OCI-LY1 (cell line): ENCODE results near the gene CNIH2.
A peak's percentile ranks its signal among the peaks of the same experiment; 100 is the strongest.

Experiments used
- H2AFZ ChIP-seq: fragments of 200-600 bp; sonication (generic), shearing (Covaris generic); 2 replicates; pipeline ENCODE4 v1.6.0; 2014; ENCODE audit warnings: antibody characterized with exemption, mild to moderate bottlenecking, low read length
- H3F3A ChIP-seq: fragments of 200-600 bp; sonication (generic), shearing (Covaris generic); 2 replicates; pipeline ENCODE4 v1.6.0; 2014; ENCODE audit warnings: mild to moderate bottlenecking, antibody characterized with exemption, low read length, moderate library complexity; ENCODE audit not compliant: insufficient read depth
- H3K27ac ChIP-seq: fragments of 200-600 bp; sonication (generic); 2 replicates; pipeline ENCODE4 v1.5.1; 2014; ENCODE audit warnings: low read length, mixed run types, mild to moderate bottlenecking, low read depth; ENCODE audit not compliant: poor library complexity, severe bottlenecking
- H3K27me3 ChIP-seq: fragments of 200-600 bp; sonication (generic); 2 replicates; pipeline ENCODE4 v1.6.0; 2014; ENCODE audit warnings: antibody characterized with exemption, mild to moderate bottlenecking, low read length, moderate library complexity; ENCODE audit not compliant: insufficient read depth
- H3K36me3 ChIP-seq: fragments of 200-600 bp; sonication (generic); 2 replicates; pipeline ENCODE4 v1.6.1; 2014; ENCODE audit warnings: mild to moderate bottlenecking, antibody characterized with exemption, low read length, moderate library complexity, mixed read lengths; ENCODE audit not compliant: insufficient read depth
- H3K4me1 ChIP-seq: fragments of 200-600 bp; sonication (generic); 2 replicates; pipeline ENCODE4 v1.5.1; 2014; ENCODE audit warnings: mild to moderate bottlenecking, low read length, moderate library complexity; ENCODE audit not compliant: insufficient read depth, severe bottlenecking
- H3K4me2 ChIP-seq: fragments of 200-600 bp; sonication (generic), shearing (Covaris generic); 2 replicates; pipeline ENCODE4 v1.6.1; 2014; ENCODE audit warnings: low read length
- H3K4me3 ChIP-seq: fragments of 200-600 bp; sonication (generic); 2 replicates; pipeline ENCODE4 v1.5.1; 2014; ENCODE audit warnings: low read length, low read depth, mild to moderate bottlenecking, mixed read lengths; ENCODE audit not compliant: poor library complexity, severe bottlenecking
- H3K79me2 ChIP-seq: fragments of 200-600 bp; shearing (Covaris generic); 2 replicates; pipeline ENCODE4 v1.6.1; 2016; ENCODE audit warnings: mixed run types, low read length, mixed read lengths; ENCODE audit not compliant: insufficient read depth
- H3K9ac ChIP-seq: fragments of 200-600 bp; sonication (generic), shearing (Covaris generic); 2 replicates; pipeline ENCODE4 v1.6.1; 2014; ENCODE audit warnings: mild to moderate bottlenecking, low read length, mixed read lengths
- H3K9me2 ChIP-seq: fragments of 200-600 bp; sonication (generic), shearing (Covaris generic); 2 replicates; pipeline ENCODE4 v1.6.1; 2014; ENCODE audit warnings: low read depth, mild to moderate bottlenecking, low read length, mixed read lengths
- H3K9me3 ChIP-seq: fragments of 200-600 bp; shearing (Covaris generic); 2 replicates; pipeline ENCODE4 v1.6.1; 2014; ENCODE audit warnings: low read length, mixed read lengths
- H4K20me1 ChIP-seq: fragments of 200-600 bp; sonication (generic), shearing (Covaris generic); 2 replicates; pipeline ENCODE4 v1.6.0; 2016; ENCODE audit warnings: mild to moderate bottlenecking, low read length; ENCODE audit not compliant: insufficient read depth
- CTCF ChIP-seq: fragments of 200-600 bp; sonication (generic), shearing (Covaris generic); IDR thresholded peaks from 2 replicates; pipeline ENCODE4 v1.5.1; 2017; ENCODE audit warnings: mild to moderate bottlenecking, antibody characterized with exemption, low read length, moderate library complexity, mixed read lengths
- EZH2 ChIP-seq: fragments of 200-600 bp; sonication (generic), shearing (Covaris generic); IDR thresholded peaks from 2 replicates; pipeline ENCODE4 v1.8.0; 2017; ENCODE audit warnings: borderline replicate concordance, mixed run types, mild to moderate bottlenecking, antibody characterized with exemption, low read length, moderate library complexity, mixed read lengths

Gene CNIH2

GRCh38 chr11:66277471-66278362 is at the start of gene CNIH2:
TSS of gene CNIH2 (plus strand) at chr11:66278175. CDS start at chr11:66278457, 282 bp downstream.
- H3K4me1 ChIP-seq, result peaks cover 14% of the 10 kb centered on the region
- no peaks in the 10 kb centered on the region for H3K9me2 ChIP-seq
- H3K27ac ChIP-seq, result no peak within 1 kb of the TSS
- peaks cover 34% of the 10 kb centered on the region for H3K36me3 ChIP-seq
- no peaks in the 10 kb centered on the region for H4K20me1 ChIP-seq
- H3F3A ChIP-seq, result 0 out of 2 replicates have a peak, but pooled peaks cover 5% of the 10 kb centered on the region
- no peaks in the 10 kb centered on the region for H3K9me3 ChIP-seq
- peak within 1 kb of the TSS; percentile 61 for H3K4me2 ChIP-seq
- TF ChIP-seq CTCF, result no peak
- no peak for TF ChIP-seq EZH2
- peak within 1 kb of the TSS; percentile 49 for H3K4me3 ChIP-seq
- H3K9ac ChIP-seq, result no peak within 1 kb of the TSS; the same call in 1 of the 2 replicates
- H2AFZ ChIP-seq, result no peak within 1 kb of the TSS
- no peaks in the 10 kb centered on the region for H3K79me2 ChIP-seq
- no peaks in the 10 kb centered on the region for H3K27me3 ChIP-seq

GRCh38 chr11:66228521-66228920 is 49.5 kb upstream of the CNIH2 start:
- Histone ChIP-seq H3K79me2 (no peaks in the 10 kb centered on the region), H3K4me2 (no peak overlapping the region), H4K20me1 (no peaks in the 10 kb centered on the region), H3F3A (no peaks in the 10 kb centered on the region), H2AFZ (no peak overlapping the region), H3K36me3 (peaks cover 71% of the 10 kb centered on the region), H3K27ac (no peak overlapping the region), H3K9me2 (no peaks in the 10 kb centered on the region), H3K4me3 (no peak overlapping the region), H3K9me3 (no peaks in the 10 kb centered on the region), H3K9ac (no peak overlapping the region), H3K4me1 (no peaks in the 10 kb centered on the region), H3K27me3 (no peaks in the 10 kb centered on the region)
- TF ChIP-seq EZH2 (no peak), CTCF (no peak)

- no peaks in the 10 kb centered on the region for H3K27me3 ChIP-seq
- no peaks in the 10 kb centered on the region for H3K4me1 ChIP-seq
- H4K20me1 ChIP-seq, result no peaks in the 10 kb centered on the region
- no peak overlapping the region for H3K9ac ChIP-seq
- H3K27ac ChIP-seq, result no peak overlapping the region
- TF ChIP-seq EZH2, result no peak
- TF ChIP-seq CTCF, result no peak
- no peak overlapping the region for H3K4me3 ChIP-seq
- no peaks in the 10 kb centered on the region for H3F3A ChIP-seq
- no peaks in the 10 kb centered on the region for H3K79me2 ChIP-seq
- H2AFZ ChIP-seq, result no peak overlapping the region
- H3K36me3 ChIP-seq, result peaks cover 68% of the 10 kb centered on the region
- no peaks in the 10 kb centered on the region for H3K9me3 ChIP-seq
- no peaks in the 10 kb centered on the region for H3K9me2 ChIP-seq
- H3K4me2 ChIP-seq, result no peak overlapping the region
These were observed 47.8 kb upstream of the CNIH2 start for GRCh38 chr11:66230156-66230555.
